GM19397 (cell line): ENCODE data around the gene EVC.

Experiments
- ATAC-seq: cut with Tn5 transposase; IDR thresholded peaks from one replicate; pipeline ENCODE4 v1.9.1; 2021; ENCODE audit warnings: mild to moderate bottlenecking, moderate library complexity; ENCODE audit not compliant: unreplicated experiment

EVC gene

DNA sequence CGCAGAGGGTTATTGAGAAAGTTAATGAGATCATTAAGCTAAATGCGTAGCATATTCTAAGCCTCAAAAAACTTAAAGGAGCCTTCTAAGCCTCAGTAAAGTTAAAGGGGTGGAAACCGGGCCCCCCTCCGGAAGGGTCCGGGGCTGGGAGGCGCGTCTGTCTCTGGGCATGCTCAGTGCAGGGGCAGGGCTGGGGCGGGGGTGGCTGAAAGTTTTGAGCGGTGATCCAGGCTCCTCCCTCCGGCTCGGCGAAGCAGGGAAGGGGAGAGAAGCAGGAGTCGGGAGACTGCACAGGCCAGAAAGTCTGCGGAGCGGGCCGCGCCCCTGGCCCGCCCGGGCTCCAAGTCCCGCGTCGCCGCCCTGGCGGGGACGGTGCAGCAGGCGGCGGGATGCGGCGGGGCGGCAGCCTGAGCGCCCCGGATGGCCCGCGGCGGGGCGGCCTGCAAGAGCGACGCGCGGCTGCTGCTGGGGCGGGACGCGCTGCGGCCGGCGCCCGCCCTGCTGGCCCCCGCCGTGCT is at the start of gene EVC:
Gene EVC, plus strand, starts transcription at position 241 of the 518 bp plus-strand sequence. Its CDS starts 180 bp downstream, at position 421.
- ATAC-seq: peak; percentile 50

DNA sequence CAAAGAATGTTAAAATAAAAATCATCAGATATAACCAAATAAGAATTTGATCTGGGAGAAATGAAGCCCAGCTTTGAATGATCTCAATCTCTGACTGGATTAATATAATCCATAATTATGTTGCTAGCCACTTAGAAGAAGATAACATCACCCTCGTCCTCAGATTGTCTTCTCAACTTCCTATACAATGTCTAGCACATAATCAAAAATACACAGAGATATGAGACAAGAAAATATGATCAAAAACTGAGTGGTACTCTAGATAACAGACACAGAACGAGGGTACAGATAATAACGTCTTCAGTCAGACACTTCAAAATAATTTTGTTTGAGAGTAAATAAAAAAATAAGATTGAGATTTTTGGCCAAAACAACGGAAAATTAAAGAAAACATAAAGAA is 49.8 kb upstream of the EVC start:
- no peak for ATAC-seq

DNA sequence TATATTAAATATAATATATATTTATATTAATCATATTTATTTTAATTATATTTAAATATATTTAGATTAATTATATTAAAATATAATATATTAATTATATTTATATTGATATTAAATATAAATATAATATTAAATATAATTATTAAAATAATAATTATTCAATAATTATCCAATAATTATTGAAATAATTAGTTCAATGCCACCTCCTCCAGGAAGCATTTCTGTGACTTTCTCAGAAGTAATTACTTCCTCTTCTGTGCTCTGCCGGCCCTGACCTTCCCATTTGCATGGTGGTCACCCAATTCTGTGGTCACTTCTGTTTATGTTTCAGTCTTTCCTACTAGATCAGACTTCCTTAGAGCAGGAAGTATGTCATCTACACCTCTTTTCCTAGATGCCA is 48.4 kb upstream of the EVC start:
- ATAC-seq: no peak

DNA sequence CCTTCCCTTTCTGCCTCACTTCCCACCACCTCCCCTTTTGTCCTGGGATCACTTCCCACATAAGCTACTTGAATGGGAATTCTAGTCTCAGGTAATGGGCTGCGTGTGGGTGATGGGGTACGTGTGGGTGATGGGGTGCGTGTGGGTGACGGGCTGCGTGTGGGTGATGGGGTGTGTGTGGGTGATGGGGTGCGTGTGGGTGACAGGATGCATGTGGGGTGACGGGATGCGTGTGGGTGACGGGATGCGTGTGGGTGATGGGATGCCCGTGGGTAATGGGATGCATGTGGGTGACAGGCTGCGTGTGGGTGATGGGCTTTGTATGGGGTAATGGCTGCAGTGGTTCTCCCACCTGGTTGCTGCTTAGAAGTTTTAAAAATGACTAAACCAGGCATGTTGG is 46.2 kb upstream of the EVC start:
- no peak for ATAC-seq

DNA sequence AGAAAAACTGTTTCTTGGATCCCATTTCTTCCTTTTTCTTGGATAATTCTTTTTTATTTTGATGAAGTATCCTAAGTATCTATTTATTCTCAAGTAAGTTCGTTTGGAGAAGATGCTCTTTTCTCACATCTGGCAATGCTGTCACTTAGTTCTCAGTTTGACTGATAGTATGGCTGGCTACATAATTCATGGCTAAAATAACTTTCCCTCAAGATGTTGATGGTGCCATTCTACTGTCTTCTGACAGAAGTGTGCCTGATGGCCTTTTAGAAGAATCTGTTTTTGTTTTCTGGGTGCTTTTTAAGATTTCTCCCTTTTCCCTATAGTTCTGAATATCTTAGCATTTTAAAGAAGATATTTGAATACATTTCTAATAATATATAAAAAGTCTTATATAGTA is 44.3 kb upstream of the EVC start:
- ATAC-seq: no peak

DNA sequence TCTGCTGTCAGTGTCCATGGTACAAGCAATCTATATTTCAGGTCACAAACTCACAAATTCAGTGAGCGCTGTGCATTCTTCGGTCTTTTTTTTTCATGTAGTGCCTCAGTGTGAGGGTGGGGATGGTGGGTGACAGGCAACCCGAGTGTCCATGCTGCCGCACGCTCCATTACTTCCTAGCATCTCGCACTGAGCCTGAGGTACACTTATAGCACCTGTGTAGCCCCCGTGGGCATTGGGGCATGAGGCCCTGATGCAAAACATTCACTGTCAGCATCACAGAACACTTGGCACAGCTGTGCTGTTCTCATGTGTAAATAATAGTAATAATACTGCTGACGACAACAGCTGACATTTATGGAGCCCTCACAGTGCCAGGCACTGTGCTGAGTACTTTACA is 34.2 kb upstream of the EVC start:
- no peak for ATAC-seq

DNA sequence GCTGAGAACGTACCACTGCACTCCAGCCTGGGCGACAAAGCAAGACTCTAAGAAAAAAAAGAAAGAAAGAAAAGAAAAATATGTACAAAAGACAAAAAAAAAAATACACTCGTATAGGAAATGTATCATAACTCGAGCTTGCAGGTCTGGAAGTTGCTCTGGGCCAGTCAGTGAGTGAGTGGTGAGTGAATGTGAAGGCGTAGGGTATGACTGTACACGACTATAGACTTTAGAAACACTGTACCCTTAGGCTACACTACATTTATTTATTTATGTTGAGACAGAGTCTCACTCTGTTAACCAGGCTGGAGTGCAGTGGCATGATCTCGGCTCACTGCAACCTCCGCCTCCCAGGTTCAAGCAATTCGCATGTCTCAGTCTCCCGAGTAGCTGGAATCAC is 32.0 kb upstream of the EVC start:
- no peak for ATAC-seq

DNA sequence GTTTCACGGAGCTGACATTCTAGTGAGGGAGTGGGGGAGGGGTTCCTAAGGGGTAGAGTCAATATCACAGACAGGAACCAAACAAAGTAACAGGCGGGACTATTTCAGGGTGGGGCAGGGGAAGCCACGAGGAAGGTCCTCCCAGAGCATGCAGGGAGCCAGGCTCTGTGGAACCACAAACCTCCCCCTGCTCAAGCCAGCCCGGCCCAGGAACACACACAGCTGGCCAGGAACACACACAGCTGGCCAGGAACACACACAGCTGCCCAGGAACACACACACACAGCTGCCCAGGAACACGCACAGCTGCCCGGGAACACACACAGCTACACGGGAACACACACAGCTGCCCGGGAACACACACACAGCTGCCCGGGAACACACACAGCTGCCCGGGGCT is 27.4 kb upstream of the EVC start:
- ATAC-seq: no peak

DNA sequence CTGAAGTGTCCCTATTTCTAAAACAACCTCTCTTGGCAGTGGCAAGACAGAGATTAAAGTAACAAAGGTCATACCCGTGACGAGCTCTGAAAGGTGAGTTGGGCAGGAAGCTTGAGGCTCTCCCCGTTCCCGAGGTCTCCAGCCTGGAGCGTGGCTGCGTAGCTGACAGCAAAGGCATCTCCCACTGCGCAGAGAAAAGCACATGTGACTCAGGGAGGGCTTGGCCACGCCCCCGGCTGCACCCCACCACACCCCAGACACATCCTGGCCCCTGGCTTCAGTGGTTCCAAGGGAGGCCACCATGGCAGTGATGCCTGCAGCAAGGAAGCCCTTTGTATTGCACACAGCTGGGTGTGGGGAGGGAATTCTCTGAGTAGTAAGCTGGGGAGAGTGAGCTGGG is 25.7 kb upstream of the EVC start:
- no peak for ATAC-seq

DNA sequence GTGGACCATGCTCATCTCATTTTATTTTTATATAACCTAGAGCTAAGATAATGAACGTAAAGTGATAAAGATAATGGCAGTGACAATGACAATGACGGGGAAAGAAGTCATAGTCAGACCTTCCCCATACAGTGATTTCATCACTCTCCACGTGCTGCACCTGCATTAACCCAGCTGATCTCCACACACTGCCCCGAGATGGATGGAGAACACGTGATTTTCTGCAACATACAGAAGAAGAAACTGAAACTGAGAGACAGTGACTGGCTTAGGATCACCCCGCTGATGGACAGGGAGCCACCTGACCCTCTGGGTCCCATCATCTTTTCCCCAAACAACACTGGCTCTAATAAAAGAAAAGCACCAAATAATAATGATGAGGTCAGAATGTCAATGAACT is 24.7 kb upstream of the EVC start:
- ATAC-seq: no peak

DNA sequence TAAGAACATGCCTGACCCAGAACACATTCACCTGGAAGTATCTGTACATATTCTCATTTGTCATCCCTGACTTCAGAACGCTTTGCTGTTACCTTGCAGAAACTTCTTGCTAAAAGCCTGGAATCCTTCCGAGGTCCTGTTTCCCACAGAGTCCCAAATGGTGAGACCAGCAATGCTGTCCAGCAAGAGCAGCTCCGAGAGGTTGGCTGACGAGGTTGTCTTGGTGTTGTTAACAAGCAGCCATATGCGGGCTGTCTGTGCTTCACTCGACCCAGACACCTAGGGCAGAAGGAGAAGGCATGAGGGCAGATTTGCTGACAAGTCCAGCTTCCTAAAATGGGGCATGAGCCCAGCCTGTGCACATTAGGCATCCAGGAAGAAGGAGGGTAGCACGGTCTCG is 21.9 kb upstream of the EVC start:
- ATAC-seq: no peak

DNA sequence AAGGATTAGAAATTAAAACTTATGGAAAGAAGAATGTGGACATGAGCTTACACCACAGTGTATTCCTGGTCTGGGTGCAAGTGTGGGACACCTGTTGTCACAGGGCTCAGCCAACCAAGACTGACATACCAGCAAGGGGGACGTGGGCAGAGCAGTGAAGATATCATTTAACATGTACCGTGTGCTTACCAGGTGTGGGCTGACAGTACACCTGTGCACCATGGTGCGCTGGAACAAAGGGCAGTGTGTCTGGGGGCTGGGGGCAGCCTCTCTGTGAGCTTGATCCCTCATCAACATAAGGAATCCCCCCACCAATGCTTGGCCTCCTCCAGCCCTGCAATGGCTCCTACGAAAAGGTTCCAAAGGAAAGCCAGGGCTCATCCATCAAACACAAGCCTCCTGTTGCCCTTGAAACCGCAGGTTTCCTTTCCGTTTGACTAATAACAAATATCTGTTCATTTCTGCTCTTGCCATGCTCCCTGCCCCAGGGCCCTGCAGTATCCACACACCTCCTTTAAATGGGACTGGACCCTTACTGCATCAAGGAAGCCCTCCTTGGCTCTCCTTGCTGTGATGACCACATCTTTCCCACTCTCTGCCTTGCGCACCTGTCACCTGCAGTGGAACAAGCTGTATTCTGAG is 19.4 kb upstream of the EVC start:
- ATAC-seq: no peak

DNA sequence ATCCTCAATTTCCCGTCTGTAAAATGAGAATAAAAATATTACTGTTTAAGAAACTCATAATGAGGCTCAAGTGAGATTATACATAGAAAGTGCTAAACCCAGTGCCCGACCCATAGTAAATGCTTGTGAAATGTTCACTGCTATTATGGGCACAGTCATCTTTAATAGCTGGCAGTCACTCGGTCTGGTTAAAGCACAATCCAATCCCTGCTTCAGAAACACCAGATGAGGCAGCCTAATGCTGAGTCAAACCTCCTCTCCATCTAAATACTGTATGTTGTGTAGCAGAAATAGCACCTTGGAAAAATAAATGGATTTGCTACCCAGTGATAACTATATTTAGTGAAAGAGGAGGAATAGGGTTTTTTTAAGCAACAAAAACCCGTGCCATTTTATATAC is 17.1 kb upstream of the EVC start:
- ATAC-seq: no peak

DNA sequence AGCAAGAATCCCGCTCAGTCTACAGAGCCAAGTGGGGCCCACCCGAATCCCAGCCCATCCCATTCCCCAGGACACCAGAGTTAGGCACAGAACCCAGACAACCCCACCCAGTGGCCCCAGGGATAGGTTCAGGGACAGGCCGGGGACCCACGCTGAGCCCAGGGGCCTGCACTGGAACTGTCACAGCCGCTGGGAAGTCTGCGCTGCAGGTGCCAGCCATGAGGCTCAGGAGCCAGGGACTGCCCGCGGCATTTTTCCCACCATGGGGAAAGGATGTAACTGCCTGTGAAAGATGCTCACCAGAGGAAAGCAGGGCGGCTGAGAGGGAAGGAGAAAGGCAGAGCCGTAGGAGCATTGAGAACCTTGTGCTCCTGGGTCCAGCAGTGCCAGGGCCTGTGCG is 14.7 kb upstream of the EVC start:
- no peak for ATAC-seq

DNA sequence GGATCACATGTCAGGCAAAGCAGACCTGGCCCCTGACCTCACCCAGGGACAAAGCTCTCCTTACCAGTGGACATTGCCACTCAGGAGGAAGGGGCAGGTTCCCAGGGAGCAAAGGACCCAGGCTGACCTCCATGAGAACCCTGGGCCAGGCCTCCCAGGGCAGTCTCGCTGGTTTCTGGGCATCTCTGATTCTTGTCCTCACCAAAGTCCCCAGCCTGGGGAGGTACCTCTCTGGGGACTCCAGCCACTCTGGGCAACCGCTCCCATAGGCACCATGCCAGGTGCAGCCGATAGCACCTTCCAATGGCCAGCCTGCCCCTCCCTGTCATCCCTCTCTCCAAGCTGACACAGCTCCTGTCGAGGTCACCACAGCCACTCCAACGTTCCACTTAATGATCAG is 10.5 kb upstream of the EVC start:
- no peak for ATAC-seq

DNA sequence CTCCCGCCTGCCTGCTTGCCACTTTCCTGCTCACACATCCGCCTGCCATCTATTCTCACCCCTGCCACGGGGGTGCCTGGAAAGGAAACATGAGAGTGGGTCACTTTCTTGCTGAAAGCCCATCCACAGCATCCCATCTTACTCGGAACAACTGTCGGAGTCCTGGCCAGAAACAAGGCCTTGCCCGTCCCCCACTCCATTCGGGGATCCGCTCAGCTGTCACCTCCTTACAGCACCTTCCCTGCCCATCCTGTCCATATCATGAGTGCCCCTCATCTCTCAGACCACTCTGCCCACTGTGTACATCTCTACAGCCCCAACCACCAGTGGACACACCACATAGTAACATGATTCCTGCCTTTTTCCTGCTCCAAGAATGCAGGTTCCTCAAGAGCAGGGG is 9.0 kb upstream of the EVC start:
- ATAC-seq: no peak

DNA sequence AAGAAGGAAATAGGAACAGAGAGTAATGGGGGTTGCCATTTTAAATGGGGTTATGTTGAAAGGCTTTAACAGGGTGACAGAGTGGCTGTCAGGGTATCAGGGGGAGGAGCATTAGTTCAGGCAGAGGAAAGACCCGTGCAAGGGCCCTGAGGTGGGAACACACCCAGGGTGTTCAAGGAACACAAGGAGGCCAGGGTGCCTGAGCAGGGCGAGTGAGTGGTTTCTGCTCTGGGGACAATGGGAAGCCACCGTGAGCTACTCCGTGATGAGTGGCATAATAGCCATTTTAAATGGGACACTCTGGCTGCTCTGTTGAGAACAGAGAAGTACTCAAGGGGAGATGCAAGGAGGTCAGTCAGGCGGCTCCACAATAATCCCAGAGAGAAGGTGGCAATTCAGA is 7.2 kb upstream of the EVC start:
- no peak for ATAC-seq

DNA sequence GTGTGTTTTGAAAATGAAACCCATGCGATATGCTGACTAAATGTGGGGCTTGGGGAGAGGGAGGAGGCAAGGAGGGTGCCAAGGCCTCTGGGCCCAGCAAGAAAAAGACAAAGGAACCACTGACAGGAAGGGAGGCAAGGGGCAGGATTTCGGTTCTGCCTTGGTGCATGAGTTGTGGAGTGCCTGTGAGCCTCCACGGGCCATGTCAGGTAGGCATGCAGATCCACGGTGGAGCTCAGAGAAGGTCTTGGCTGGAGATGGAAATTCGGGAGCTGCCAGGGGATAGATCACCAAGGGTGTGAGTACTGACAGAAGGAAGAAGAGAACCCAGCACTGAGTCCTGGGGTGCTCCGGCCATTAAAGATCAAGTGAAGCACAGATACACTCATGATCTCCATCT is 6.7 kb upstream of the EVC start:
- no peak for ATAC-seq

DNA sequence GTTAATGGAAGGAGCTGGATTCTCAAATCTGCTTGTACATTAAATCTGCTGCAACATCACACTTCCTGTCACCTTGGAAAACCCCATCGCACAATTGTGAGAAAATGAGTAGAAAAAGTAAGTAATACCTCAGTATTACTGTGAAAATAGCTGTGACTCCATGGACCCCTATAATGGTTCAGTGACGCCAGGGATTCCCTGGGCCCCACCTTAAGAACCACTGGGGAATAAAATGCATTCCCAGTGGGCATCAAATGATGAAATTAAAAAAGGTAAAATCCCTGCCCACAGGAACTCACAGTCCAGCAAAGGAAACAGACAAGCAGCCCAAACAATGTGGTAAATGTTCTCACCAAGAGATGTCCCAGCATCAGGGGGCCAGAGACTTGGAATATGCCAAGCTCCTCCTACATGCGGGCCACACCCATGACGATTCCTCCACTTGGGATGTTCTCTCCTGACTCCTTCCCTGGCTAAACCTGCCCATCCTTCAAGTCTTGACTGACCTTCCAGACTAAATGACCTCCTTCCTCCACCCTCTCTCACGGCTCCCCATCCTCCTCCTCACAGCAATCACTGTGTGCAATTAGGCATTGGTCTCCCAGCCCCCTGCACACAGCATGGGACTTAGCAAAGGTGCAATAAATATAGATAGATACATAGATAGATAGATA is 5.2 kb upstream of the EVC start:
- no peak for ATAC-seq

DNA sequence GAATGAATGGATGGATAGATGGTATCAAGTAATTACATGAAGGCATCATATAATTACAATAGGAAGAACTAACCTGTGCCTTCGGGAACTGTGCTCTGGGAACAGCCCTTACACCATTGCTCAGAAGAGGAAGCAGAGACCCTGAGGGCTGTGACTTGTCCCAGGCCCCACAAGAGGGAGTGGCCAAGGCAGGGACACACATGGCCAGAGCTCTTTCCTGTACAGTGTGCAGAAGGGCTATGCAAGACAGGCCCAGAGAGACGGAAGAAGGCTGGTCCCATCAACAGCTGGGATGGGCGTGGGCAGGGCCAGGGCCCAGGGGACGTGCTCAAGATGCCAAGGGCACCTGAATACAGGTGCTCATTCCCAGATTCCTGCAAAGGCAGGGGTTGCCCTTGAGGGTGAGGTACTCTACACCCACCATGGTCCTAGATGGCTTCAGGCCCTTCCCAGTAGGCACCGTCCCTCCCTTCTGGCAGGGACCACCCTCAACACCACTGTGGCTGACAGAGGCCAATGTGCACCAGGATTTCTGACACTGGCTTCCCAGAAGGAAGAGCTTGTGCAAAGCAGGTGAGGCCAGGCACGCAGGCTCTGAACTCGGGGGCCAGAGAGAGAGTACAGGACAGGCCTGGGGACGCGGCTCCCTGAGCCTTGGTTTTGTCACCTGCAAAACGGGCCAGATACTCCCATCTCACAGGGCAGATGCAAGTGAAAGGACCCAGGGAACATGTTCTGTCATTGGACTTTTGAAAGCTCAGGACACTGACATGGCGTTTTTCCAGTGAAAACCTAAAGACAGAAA is 4.3 kb upstream of the EVC start:
- ATAC-seq: no peak

DNA sequence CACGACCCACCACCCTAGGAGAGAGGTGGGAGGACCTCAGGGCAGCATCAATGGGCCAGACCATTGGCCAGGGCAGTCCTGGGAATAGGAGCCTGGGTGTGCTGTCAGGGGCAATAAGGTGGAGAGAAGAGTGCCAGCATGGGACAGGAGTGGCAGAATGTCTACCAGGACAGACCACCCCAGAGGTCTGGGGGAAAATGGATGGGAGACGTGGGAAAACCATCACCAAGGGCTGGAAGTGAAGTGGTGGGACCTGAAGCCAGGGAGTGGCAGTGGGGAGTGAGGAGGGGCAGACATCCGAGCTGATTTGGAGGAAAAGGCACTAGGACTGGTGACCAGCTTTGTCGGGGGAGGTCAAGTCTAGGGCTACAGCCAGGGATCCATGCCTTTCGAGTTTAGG is 3.6 kb upstream of the EVC start:
- ATAC-seq: no peak
